HL-60 (cell line): Measurements from ENCODE around the gene UFC1.

ENCODE experiments used
- GABPA ChIP-seq: IDR thresholded peaks from 2 replicates; pipeline ENCODE4 v1.6.1; 2012; ENCODE audit warnings: low read depth
- POLR2AphosphoS5 ChIP-seq: IDR thresholded peaks from 2 replicates; pipeline ENCODE4 v1.6.1; 2012; ENCODE audit warnings: low read depth
- REST ChIP-seq: IDR thresholded peaks from 2 replicates; pipeline ENCODE4 v1.6.1; 2012; ENCODE audit warnings: low read depth; ENCODE audit not compliant: insufficient replicate concordance
- SPI1 ChIP-seq: IDR thresholded peaks from 2 replicates; pipeline ENCODE4 v1.6.1; 2012; ENCODE audit warnings: low read depth, mild to moderate bottlenecking, borderline replicate concordance
- TF ChIP-seq, protein P1 (sequence below): IDR thresholded peaks from one replicate; pipeline ENCODE4 v1.5.1; 2011; ENCODE audit warnings: low read length, control low read depth, inconsistent platforms; ENCODE audit not compliant: insufficient read depth

- TF ChIP-seq, protein P1, sequence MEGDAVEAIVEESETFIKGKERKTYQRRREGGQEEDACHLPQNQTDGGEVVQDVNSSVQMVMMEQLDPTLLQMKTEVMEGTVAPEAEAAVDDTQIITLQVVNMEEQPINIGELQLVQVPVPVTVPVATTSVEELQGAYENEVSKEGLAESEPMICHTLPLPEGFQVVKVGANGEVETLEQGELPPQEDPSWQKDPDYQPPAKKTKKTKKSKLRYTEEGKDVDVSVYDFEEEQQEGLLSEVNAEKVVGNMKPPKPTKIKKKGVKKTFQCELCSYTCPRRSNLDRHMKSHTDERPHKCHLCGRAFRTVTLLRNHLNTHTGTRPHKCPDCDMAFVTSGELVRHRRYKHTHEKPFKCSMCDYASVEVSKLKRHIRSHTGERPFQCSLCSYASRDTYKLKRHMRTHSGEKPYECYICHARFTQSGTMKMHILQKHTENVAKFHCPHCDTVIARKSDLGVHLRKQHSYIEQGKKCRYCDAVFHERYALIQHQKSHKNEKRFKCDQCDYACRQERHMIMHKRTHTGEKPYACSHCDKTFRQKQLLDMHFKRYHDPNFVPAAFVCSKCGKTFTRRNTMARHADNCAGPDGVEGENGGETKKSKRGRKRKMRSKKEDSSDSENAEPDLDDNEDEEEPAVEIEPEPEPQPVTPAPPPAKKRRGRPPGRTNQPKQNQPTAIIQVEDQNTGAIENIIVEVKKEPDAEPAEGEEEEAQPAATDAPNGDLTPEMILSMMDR, result no peak
- TF ChIP-seq REST (no peak), SPI1 (no peak), POLR2AphosphoS5 (no peak), GABPA (no peak)
Measured at GRCh38 chr1:161197560-161198193, 43.9 kb downstream of the UFC1 start.
